Gastrocnemius medialis (tissue), 4 donors: ENCODE results near the gene YIPF6. TPM values are rescaled to one million over a fixed set of nuclear protein-coding genes. Genes with fewer than 3 reads are reported as not detected.
A peak's percentile ranks its signal among the peaks of the same experiment; 100 is the strongest.

Source experiments
- ATAC-seq, 2 donors: fragments of 150-250 bp; one replicate each; pipeline ENCODE4 v1.9.1; 2016
- DNase-seq, 2 donors: peaks; one replicate each; pipeline ENCODE4 v3.0.0-alpha.2; 2019
- H3K27ac ChIP-seq, 4 donors: fragments of 200-600 bp; sonication (generic); 1 replicate in 1 of 4; 2 replicates in 3 of 4; pipeline ENCODE4 v1.5.1; 2016 to 2018; ENCODE audit warnings: mild to moderate bottlenecking in 2 of 4, moderate library complexity in 1 of 4
- H3K27me3 ChIP-seq, 3 donors: fragments of 200-600 bp; sonication (generic) in 2 of 3; 1 replicate in 1 of 3; 2 replicates in 2 of 3; pipeline versions ENCODE4 v1.5.1 to v1.6.0; 2016 to 2019; ENCODE audit warnings: mild to moderate bottlenecking in 1 of 3, moderate library complexity in 1 of 3
- H3K36me3 ChIP-seq, 2 donors: fragments of 200-600 bp; sonication (generic) in 1 of 2; one replicate each; pipeline ENCODE4 v1.5.1; 2017 to 2018
- H3K4me1 ChIP-seq, 2 donors: fragments of 200-600 bp; sonication (generic) in 1 of 2; one replicate each; pipeline ENCODE4 v1.5.1; 2016 to 2017; ENCODE audit warnings: mild to moderate bottlenecking in 2 of 2
- H3K4me3 ChIP-seq, 4 donors: fragments of 200-600 bp; sonication (generic) in 3 of 4; 1 replicate in 1 of 4; 2 replicates in 3 of 4; pipeline ENCODE4 v1.5.1; 2016 to 2019; ENCODE audit warnings: mild to moderate bottlenecking in 2 of 4
- H3K9me3 ChIP-seq, 3 donors: fragments of 200-600 bp; sonication (generic) in 2 of 3; 1 replicate in 1 of 3; 2 replicates in 2 of 3; pipeline ENCODE4 v1.5.1; 2016 to 2019
- CTCF ChIP-seq, 5 experiments: fragments of 450-650 bp in 3 of 5; fragments of 200-600 bp in 2 of 5; sonication (generic) in 2 of 5; IDR thresholded peaks in 4 of 5; conservative IDR thresholded peaks in 1 of 5; 1 replicate in 4 of 5; 2 replicates in 1 of 5; pipeline ENCODE4 v1.5.1; 2016 to 2019; ENCODE audit warnings: antibody characterized with exemption in 5 of 5, mild to moderate bottlenecking in 3 of 5, moderate library complexity in 3 of 5
- POLR2A ChIP-seq, 2 donors: fragments of 450-650 bp; IDR thresholded peaks; one replicate each; pipeline ENCODE4 v1.6.1; 2017; ENCODE audit warnings: antibody characterized with exemption in 2 of 2, mild to moderate bottlenecking in 2 of 2, moderate library complexity in 2 of 2
- in situ Hi-C, 4 donors: fragments of 200-750 bp; cut with MboI; loops; one replicate each; pipeline versions ENCODE4 v1.15.0 to v1.8.0; 2017; ENCODE audit warnings: low sequenced_read_pairs in 4 of 4
- intact Hi-C: fragments of 100-400 bp; cut with DNase I; formaldehyde crosslinking; loops from one replicate; pipeline ENCODE4 v1.15.1; 2023; ENCODE audit warnings: low total_unique reads
- total RNA-seq, 4 donors: library from RNA; depleted of rRNA; stranded (reverse); fragments of >200 nt; gene quantifications; one replicate each; pipeline versions ENCODE4 v1.1.0 to v1.2.3, GENCODE V29; 2016

Gene YIPF6
- total RNA-seq, 4 donors from 2014 or later = 27.3 to 32.7 (median 29.0) TPM

DNA sequence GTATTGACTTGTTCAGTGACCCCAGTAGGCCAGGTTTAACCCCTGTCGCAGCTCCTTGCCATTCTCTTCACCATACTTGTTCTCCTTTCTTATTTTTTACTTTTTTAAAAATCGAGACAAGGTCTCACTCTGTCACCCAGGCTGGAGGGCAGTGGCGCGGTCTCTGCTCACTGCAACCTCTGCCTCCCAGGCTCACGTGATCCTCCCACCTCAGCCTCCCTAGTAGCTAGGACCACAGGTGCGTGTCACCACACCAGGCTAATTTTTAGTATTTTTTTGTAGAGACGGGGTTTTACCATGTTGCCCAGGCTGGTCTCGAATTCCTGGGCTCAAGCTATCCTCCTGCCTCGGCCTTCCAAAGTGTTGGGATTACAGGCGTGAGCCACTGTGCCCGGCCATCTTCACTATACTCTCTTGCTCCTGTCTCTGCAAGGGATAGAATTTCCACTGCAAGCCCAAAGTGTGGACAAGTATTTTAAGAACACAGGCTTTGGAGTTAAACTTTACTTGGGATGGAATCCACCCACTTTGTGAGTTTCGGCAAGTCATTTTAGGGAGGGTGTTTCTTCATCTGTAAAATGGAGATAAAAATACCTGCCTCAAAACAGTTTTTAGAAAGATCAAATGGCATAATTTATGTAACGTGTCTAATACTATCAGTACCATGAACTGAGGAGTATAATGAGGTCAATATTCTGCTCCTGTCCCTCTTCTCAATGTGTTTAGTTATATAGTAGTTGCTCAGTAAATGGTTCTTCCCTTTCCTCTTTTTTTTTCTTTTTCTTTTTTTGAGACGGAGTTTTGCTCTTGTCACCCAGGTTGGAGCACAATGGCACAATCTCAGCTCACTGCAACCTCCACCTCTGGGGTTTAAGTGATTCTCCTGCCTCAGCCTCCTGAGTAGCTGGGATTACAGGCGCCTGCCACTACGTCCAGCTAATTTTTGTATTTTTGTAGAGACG is 973 bp downstream of the YIPF6 start:
- Histone ChIP-seq H3K36me3 (no peaks in the 10 kb centered on the region), H3K4me3 (peak overlapping the region; percentile 67 to 78 (median 68)), H3K27me3 (no peaks in the 10 kb centered on the region), H3K9me3 (no peaks in the 10 kb centered on the region), H3K4me1 (peaks cover 9 to 14% of the 10 kb centered on the region in 2 donors), H3K27ac (peak overlapping the region; percentile 90 to 97 (median 93))
- intact Hi-C loops = loop anchor here (5.0 kb wide), 1 partner anchor 192 kb away; no protein-coding TSS in a partner anchor
- DNase-seq (no peak), ATAC-seq (no peak)
- in situ Hi-C loops = loop anchor here in 3 of 4 donors (25.0 kb wide), 2 partner anchors 212 to 312 kb away; no protein-coding TSS in a partner anchor
- no peak for TF ChIP-seq CTCF (IDR thresholded peaks at IDR 0.05 in 4 of 5, conservative IDR thresholded peaks at IDR 0.05 in 1 of 5)
- TF ChIP-seq POLR2A (IDR thresholded peaks at IDR 0.05) = no peak

DNA sequence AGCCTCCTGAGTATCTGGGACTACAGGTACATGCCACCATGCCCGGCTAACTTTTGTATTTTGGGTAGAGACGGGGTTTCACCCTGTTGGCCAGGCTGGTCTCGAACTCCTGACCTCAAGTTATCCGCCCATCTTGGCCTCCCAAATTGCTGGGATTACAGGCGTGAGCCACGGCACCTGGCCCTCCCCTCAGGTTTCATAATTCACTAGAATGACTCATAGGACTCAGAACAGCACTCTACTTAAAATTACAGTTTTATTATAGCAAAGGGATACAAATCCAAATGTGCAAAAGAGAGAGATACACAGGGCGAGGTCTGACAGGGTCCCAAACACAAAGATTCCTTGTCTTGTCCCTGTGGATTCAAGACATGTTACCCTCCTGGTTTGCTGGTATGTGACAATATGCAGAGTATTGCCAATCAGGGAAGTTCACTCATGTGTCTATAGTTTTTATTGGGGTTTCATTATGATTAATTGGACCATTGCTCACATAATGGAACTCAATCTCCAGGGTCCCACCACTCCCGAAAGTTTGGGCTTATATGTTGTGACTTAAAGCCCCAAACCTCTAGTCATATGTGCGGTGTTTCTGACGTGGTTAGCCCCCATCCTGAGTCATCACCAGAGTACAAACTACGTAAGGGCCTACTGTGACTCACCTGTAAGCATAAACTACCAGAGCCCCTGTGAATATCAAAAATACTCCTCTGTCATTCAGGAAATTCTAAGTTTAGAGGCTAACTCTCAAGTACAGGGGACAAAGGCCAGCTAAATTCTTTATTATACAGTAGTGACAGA is 5.2 kb downstream of the YIPF6 start:
- H3K36me3 ChIP-seq = no peaks in the 10 kb centered on the region
- no peaks in the 10 kb centered on the region for H3K27me3 ChIP-seq
- peak overlapping the region; percentile 59 to 74 (median 66) for H3K27ac ChIP-seq
- no peaks in the 10 kb centered on the region for H3K9me3 ChIP-seq
- intact Hi-C loops (no loop called here), in situ Hi-C loops (loop anchor here in 3 of 4 donors (25.0 kb wide), 2 partner anchors 208 to 308 kb away; no protein-coding TSS in a partner anchor)
- H3K4me1 ChIP-seq = peaks cover 16 to 23% of the 10 kb centered on the region in 2 donors
- TF ChIP-seq POLR2A (IDR thresholded peaks at IDR 0.05) = no peak
- no peak for TF ChIP-seq CTCF (IDR thresholded peaks at IDR 0.05 in 4 of 5, conservative IDR thresholded peaks at IDR 0.05 in 1 of 5)
- DNase-seq = peak in 1 of 2 donors; percentile 18
- ATAC-seq = peak; percentile 50 to 78
- no peak overlapping the region for H3K4me3 ChIP-seq

- in situ Hi-C loops (loop anchor here in 3 of 4 donors (25.0 kb wide), 2 partner anchors 206 to 306 kb away; no protein-coding TSS in a partner anchor), intact Hi-C loops (no loop called here)
- H3K9me3 ChIP-seq = no peaks in the 10 kb centered on the region
- no peaks in the 10 kb centered on the region for H3K27me3 ChIP-seq
- H3K27ac ChIP-seq = peak overlapping the region; percentile 28 to 47 (median 42)
- ATAC-seq = no peak
- H3K4me1 ChIP-seq = peaks cover 16 to 17% of the 10 kb centered on the region in 2 donors
- TF ChIP-seq POLR2A (IDR thresholded peaks at IDR 0.05) (no peak), CTCF (IDR thresholded peaks at IDR 0.05 in 4 of 5, conservative IDR thresholded peaks at IDR 0.05 in 1 of 5) (no peak)
- no peak for DNase-seq
- no peak overlapping the region for H3K4me3 ChIP-seq
- H3K36me3 ChIP-seq = no peaks in the 10 kb centered on the region
Measured at GRCh38 chrX:68506649-68507048, 7.8 kb downstream of the YIPF6 start.

DNA sequence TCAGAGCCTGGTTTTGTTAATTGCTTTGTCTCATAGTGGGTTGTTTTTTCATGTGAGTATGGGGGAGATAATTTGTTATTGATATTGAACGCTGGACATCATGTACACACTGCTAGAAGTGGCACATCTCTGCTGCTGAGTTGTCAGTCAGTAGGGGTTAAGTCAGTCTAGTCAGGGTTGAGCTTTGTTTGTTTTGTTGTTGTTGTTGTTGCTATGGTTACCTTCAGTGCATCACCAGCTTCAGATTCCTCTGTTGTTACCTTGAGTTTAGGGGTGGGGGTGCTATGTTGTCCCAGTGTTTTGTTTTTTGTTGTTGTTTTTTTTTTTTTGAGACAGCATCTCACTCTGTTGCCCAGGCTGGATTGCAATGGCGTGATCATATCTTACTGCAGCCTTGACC is 9.9 kb downstream of the YIPF6 start:
- TF ChIP-seq POLR2A (IDR thresholded peaks at IDR 0.05) (no peak), CTCF (IDR thresholded peaks at IDR 0.05 in 4 of 5, conservative IDR thresholded peaks at IDR 0.05 in 1 of 5) (no peak)
- DNase-seq = no peak
- Histone ChIP-seq H3K27me3 (no peaks in the 10 kb centered on the region), H3K27ac (no peak overlapping the region), H3K36me3 (peaks cover 0 to 12% of the 10 kb centered on the region in 2 donors), H3K4me1 (peaks cover 12 to 16% of the 10 kb centered on the region in 2 donors), H3K4me3 (no peak overlapping the region), H3K9me3 (no peaks in the 10 kb centered on the region)
- intact Hi-C loops = no loop called here
- no peak for ATAC-seq
- in situ Hi-C loops = loop anchor here in 3 of 4 donors (25.0 kb wide), 2 partner anchors 204 to 304 kb away; no protein-coding TSS in a partner anchor
